Testis (tissue), 2 donors: ENCODE data around the gene OSBPL5.

ENCODE experiments used
- POLR2A ChIP-seq: fragments of 450-650 bp; IDR thresholded peaks from one replicate; pipeline ENCODE4 v1.6.1; 2017; ENCODE audit warnings: antibody characterized with exemption, mild to moderate bottlenecking, moderate library complexity
- TF ChIP-seq, protein P1 (sequence below), 3 experiments: fragments of 450-650 bp in 2 of 3; fragments of 200-600 bp in 1 of 3; sonication (generic) in 1 of 3; IDR thresholded peaks; one replicate each; pipeline ENCODE4 v1.5.1; 2016 to 2019; ENCODE audit warnings: antibody characterized with exemption in 3 of 3, mild to moderate bottlenecking in 2 of 3, moderate library complexity in 1 of 3

DNA sequence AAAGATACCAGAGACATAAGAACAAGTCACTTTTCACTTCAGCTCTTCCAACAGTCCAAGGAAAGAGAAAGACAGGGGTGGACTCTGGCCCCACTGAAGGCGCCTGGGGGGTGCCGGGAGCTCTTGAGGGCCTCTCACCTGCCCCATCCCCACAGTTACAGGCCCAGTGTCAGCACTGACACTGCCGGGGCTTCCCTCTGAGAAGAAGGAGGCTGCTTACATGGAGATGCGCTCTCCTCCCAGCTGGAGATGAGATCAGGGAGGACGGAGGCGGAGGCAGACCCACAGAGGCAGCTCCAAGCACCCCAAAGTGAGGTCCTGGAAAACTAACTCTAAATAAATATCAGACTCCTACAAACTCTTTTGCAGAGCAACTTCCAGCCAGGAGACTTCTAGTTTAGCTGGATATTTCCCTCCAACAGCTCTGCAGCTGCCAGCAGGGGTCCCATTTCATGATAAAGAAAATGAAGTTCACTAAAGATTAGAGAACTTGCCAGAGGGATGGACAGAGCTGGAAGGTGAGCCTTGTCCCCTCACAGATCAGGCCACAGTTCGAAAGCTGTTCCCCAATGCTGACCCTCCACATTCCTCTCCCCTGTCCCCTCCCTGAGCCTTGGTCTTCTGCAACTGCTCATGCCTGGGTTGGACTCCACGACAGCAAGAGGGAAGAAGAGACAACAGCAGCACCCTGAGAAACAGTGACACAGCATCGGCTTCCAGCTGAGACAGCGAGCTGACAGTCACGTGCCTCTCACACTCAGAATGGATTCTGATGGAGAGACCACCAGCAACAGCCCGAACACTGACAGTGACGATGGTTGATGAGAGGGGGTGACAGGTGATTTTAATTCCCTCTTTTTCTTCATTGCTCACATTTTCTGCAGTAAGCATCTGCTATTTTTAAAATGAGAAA lies 113.7 kb downstream of the OSBPL5 start:
- TF ChIP-seq, protein P1, sequence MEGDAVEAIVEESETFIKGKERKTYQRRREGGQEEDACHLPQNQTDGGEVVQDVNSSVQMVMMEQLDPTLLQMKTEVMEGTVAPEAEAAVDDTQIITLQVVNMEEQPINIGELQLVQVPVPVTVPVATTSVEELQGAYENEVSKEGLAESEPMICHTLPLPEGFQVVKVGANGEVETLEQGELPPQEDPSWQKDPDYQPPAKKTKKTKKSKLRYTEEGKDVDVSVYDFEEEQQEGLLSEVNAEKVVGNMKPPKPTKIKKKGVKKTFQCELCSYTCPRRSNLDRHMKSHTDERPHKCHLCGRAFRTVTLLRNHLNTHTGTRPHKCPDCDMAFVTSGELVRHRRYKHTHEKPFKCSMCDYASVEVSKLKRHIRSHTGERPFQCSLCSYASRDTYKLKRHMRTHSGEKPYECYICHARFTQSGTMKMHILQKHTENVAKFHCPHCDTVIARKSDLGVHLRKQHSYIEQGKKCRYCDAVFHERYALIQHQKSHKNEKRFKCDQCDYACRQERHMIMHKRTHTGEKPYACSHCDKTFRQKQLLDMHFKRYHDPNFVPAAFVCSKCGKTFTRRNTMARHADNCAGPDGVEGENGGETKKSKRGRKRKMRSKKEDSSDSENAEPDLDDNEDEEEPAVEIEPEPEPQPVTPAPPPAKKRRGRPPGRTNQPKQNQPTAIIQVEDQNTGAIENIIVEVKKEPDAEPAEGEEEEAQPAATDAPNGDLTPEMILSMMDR (IDR thresholded peaks at IDR 0.05) = no peak
- TF ChIP-seq POLR2A = no peak
